Measurements from ENCODE around the gene GABARAPL2.
"Not testable (repeated sequence)": the region's sequence is repeated elsewhere in the genome, so short reads cannot be mapped to it uniquely, and the experiment has no call there.

Gene GABARAPL2

DNA sequence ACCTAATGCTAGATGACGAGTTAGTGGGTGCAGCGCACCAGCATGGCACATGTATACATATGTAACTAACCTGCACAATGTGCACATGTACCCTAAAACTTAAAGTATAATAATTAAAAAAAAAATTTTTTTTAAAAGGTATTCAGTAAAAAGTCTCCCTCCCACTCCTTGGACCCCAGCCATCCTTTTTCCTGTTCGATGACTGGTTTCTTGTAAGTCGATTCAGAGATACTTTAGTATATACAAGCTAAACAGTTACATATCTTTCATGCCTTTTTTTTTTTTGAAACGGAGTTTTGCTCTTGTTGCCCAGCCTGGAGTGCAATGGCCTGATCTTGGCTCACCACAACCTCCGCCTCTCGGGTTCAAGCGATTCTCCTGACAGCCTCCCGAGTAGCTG is 25.7 kb downstream of the GABARAPL2 start:
- not testable (repeated sequence) for DNase-seq

GRCh38 chr16:75593308-75593707 is 27.1 kb downstream of the GABARAPL2 start:
- no peak for DNase-seq

- DNase-seq = no peak
These were observed 27.9 kb downstream of the GABARAPL2 start for GRCh38 chr16:75593825-75594820.

DNA sequence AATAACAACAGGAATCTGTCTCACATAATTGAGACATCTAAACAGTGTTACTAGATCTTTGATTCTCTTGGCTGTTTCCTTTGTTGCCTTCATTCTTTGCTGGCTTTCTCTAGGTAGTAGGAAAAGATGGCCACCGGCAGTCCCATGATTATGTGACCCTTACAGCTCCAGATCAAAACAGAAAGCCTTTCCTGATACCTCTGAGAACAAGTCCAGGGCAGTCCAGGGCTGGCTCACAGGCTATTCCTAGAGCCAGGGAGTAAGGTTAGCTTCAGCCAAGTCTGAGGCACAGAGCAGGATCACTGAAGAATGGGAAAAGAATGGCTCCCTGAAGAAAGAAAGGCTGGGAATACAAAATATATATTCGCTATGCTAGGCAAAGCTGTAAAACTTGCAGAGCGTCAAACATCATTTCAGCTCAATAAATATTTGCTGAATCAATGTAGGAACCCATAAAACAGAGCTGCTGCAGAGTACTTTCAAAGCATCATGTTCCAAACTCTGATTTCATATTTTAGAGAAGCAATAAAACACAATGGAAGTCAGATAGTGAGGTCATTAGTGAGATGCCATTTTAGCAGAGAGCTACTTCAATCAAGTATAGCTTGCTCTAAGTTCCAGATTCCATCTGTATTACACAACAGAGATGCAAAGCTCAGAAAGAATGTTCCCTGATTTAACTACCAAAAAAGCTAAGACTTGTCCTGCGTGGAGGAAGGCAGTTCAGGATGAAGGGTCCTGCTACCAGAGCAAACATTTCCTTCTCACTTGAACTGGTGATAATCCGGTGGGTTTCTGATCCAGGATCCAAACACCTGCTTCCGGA is 33.5 kb downstream of the GABARAPL2 start:
- DNase-seq = no peak

DNA sequence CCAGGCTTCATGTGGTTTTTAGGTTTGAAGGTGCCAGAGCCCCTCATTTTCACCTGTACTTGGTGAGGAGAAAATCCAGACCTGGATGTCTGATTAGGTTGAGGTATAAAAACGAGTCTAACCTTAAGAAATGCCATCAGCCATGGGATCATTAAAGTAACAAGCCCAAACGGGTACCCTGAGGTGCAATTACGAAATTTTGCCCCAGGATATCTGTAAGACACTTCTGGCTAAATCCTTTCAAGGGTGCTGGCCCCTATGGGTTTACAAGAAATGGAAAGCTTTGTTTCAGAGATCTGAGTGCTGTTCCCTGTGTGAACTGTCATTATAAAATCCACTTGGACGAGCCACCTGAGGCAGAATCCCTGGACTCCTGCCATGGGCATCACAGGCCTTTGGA is 37.1 kb downstream of the GABARAPL2 start:
- DNase-seq = no peak

- DNase-seq = no peak
These were observed 40.3 kb downstream of the GABARAPL2 start for GRCh38 chr16:75606507-75606906.

DNA sequence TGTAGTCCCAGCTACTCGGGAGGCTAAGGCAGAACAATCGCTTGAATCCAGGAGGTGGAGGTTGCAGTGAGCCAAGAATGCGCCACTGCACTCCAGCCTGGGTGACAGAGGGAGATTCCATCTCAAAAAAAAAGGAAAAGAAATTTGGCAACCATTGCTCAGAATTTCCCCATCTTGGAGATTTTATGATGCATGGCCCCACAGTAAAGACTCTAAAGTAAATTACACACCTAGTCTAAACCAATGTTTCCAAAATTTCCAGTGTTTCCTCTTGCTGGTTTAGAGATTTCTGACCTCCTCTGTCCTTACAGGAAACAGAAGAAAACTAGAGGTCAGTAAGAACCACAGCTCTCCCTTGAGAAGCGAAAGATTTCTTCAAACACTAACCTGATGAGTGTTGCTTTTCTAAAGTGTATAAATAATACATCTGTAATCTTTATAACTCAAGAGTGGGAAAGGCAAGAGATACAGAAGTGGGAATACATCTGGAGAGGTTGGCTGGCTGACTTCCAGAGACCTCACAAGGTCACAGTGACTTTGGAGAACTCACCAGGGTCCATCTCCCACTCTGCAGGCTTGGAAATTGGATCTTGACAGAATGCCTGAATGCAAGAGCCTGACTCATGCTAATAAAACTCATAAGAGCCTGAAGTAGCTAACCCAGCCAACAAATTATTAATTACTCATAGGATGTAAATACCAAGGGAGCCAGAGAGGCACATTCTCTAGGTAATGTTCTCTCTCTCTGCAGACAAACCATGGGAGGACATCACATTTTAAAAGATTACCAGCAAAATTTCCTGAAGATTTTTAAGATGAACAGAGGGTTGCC is 48.1 kb downstream of the GABARAPL2 start:
- peak; percentile 17 to 41 (median 40) for DNase-seq

DNA sequence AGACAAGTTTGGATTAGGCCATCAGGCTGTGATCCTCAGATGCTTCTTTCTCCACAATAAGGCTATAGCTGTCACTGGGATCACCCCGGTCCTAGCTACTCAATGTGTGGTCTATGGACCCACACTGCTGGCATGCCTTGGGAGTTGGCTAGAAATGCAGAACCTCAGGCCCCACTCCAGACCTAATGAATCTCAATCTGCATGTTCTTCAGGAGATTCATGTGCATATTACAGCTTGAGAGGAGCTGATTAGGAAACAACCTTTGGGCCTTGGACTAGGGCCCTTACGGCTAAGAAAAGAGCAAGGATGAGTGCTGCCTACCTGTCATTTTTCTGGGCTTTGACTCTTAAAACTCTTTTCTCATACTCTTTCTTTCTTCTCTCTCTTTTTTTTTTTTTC is 49.4 kb downstream of the GABARAPL2 start:
- no peak for DNase-seq

- DNase-seq = no peak
These were observed 50.4 kb downstream of the GABARAPL2 start for GRCh38 chr16:75616521-75617010.

GRCh38 chr16:75617121-75617520 is 50.9 kb downstream of the GABARAPL2 start:
- DNase-seq = no peak

GRCh38 chr16:75618780-75619179 is 52.6 kb downstream of the GABARAPL2 start:
- no peak for DNase-seq

GRCh38 chr16:75620326-75621169 is 54.4 kb downstream of the GABARAPL2 start:
- no peak for DNase-seq

GRCh38 chr16:75621170-75621477 is 54.9 kb downstream of the GABARAPL2 start:
- peak in 2 of 3 donors; percentile 9 to 31 for DNase-seq

DNA sequence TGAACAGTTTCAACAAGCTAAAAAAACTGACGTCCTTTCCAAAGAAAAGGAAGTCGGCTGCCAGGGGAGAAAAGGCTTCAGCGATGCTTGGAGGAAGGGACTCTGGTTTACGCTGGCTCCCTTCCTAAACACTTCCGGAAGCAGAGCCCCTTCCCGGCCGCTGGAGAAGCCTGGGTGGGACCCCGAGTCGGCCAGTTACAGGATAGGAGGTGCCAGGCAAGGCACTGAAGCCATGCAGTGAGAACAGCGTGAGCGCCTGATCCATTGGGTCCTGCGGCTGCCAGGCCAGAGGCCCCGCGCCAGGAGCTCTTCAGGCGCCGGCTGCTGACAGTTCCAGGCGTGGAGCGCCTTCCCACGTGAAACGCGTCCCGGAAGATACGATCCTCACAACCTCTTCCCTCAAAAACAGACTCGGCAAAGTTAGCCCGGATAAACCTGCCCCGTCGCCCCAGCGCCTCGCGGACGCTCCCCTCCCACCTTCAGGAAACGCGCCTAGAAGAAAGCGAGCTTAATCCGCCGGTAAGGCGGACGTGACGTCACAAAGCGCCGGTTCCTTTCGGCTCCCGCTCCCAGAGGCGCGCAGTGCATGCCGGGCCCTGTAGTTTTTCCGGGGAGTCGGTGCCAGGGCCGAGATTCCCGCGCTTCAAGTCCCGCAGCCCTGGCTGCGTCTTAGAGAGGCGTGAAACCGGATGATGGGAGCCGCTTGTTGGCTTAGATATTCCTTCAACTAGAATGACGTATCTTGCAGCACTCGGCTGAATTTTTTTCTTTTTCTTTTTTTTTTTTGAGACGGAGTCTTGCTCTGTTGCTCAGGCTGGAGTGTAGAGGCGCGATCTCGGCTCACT is 56.8 kb downstream of the GABARAPL2 start, which contains the start of gene ADAT1:
Gene ADAT1, minus strand, starts transcription at position 521 of the 845 bp plus-strand sequence. CDS start 2,482 bp downstream, outside the sequence.
- DNase-seq = peak; percentile 98 to 99 (median 99)

DNA sequence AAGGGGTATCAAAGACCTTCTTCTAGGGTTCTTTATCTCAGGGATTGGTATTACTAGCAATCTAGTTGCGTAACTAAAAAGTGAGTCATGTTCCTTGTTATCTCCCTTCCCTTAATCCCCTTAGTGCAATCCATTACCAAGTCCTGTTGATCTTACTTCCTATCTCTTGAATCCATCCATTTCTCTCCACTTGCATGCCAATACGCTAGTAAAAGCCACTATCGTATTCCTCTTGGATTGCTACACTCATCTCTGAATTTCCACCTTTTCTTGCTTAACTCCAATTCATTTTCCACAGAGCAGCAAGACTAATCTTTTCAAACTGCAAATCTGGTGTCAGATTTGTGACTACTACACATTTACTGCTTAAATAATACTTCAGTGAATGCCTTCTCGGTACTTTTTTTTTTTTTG is 58.7 kb downstream of the GABARAPL2 start:
- DNase-seq = peak in 1 of 3 donors; percentile 14

DNA sequence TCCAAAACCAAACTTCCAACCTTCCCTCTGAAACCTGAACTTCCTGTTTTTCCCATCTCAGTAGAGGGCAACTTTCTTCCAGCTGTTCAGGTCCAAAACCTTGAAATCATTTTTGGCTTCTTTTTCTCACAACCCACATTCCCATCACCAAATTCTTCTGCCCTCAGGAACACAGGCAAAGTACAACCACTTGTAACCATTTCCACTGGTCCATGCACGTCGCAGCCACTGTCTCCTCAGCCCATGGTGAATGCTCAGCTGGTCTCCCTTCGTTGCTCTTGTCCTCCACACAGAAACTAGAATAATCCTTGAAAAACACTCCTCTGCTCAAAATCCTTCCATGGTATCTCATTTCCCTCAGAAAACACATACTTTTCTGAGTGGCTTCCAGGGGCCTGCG is 60.6 kb downstream of the GABARAPL2 start:
- no peak for DNase-seq

All from suppressor macrophage treated with lipopolysaccharide for 1 hour (primary cell).